NT2/D1 (cell line): ENCODE data around the gene MRPL37.

Experiments used
- YY1 ChIP-seq: IDR thresholded peaks from 2 replicates; pipeline ENCODE4 v1.6.1; 2011; ENCODE audit not compliant: insufficient read length, insufficient read depth
- ZNF274 ChIP-seq: IDR thresholded peaks from 2 replicates; pipeline ENCODE4 v1.6.1; 2011; ENCODE audit warnings: mild to moderate bottlenecking, low read depth, low read length

GRCh38 chr1:54230507-54231339 lies 30.8 kb downstream of the MRPL37 start:
- TF ChIP-seq ZNF274 (no peak), YY1 (no peak)
